HFFc6 (cell line): ENCODE results near the gene CDK5R1. TPM values are rescaled to one million over a fixed set of nuclear protein-coding genes. Genes with fewer than 3 reads are reported as not detected.
"Not testable (repeated sequence)": the region's sequence is repeated elsewhere in the genome, so short reads cannot be mapped to it uniquely, and the experiment has no call there.

Source experiments
- DNase-seq: peaks from one replicate; pipeline ENCODE4 v3.0.0-alpha.2; 2018
- H3K27ac Mint-ChIP-seq: 2 replicates; pipeline ENCODE4 v1.8.0; 2020; ENCODE audit warnings: mild to moderate bottlenecking, mixed read lengths
- H3K27me3 Mint-ChIP-seq: 2 replicates; pipeline ENCODE4 v1.8.0; 2021; ENCODE audit warnings: mild to moderate bottlenecking, moderate library complexity, mixed read lengths; ENCODE audit not compliant: insufficient read depth
- H3K36me3 Mint-ChIP-seq: 2 replicates; pipeline ENCODE4 v1.8.0; 2021; ENCODE audit warnings: low read depth, mixed read lengths
- H3K4me1 Mint-ChIP-seq: 2 replicates; pipeline ENCODE4 v1.8.0; 2020; ENCODE audit warnings: low read depth, mixed read lengths
- H3K4me3 Mint-ChIP-seq: 2 replicates; pipeline ENCODE4 v1.8.0; 2020; ENCODE audit warnings: mild to moderate bottlenecking, moderate library complexity, mixed read lengths
- H3K9me3 Mint-ChIP-seq: 2 replicates; pipeline ENCODE4 v1.8.0; 2020; ENCODE audit warnings: mild to moderate bottlenecking, mixed read lengths
- total RNA-seq, 6 experiments: library from RNA; stranded (reverse); fragmentation: NEBNext Ultra II Directional; extraction: Animal tissue kit (Norgen Biotek cat#: 25700); gene quantifications; 2 replicates in 1 of 6; 3 replicates in 5 of 6; pipeline ENCODE4 v1.2.3, GENCODE V29; 2021
- TF ChIP-seq, protein P1 (sequence below): fragments of 200-600 bp; sonication (generic); IDR thresholded peaks from 2 replicates; pipeline ENCODE4 v1.5.0; 2021; ENCODE audit warnings: antibody characterized with exemption, mild to moderate bottlenecking

CDK5R1 gene
- total RNA-seq, 6 experiments from 2014 or later, result 1.00 to 1.9 (median 1.3) TPM

DNA sequence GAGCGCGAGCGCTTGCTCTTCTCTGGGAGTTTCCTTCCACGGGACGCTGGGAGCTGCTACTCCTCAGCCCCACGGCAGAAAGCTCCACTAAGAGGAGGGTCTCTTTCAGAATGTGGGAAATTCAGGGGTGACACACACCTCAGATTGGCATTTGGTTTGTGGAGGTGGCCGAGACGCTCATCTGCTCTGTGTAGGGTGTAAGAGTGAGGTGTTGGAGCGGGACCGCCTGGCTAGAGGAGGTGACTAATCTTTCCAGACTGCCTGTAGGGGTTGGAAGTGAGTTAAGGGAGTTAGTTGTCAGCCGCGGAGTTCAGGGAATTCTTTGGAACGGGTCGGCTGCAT lies 41.7 kb upstream of the CDK5R1 start:
- peak overlapping the region; percentile 86 for H3K4me3 Mint-ChIP-seq
- H3K36me3 Mint-ChIP-seq, result peaks cover 32% of the 10 kb centered on the region
- peak overlapping the region; percentile 91 for H3K27ac Mint-ChIP-seq
- H3K27me3 Mint-ChIP-seq, result no peaks in the 10 kb centered on the region; the same call in none of the 2 replicates
- peaks cover 41% of the 10 kb centered on the region for H3K4me1 Mint-ChIP-seq
- no peaks in the 10 kb centered on the region for H3K9me3 Mint-ChIP-seq
- DNase-seq, result peak; percentile 60
- TF ChIP-seq, protein P1, sequence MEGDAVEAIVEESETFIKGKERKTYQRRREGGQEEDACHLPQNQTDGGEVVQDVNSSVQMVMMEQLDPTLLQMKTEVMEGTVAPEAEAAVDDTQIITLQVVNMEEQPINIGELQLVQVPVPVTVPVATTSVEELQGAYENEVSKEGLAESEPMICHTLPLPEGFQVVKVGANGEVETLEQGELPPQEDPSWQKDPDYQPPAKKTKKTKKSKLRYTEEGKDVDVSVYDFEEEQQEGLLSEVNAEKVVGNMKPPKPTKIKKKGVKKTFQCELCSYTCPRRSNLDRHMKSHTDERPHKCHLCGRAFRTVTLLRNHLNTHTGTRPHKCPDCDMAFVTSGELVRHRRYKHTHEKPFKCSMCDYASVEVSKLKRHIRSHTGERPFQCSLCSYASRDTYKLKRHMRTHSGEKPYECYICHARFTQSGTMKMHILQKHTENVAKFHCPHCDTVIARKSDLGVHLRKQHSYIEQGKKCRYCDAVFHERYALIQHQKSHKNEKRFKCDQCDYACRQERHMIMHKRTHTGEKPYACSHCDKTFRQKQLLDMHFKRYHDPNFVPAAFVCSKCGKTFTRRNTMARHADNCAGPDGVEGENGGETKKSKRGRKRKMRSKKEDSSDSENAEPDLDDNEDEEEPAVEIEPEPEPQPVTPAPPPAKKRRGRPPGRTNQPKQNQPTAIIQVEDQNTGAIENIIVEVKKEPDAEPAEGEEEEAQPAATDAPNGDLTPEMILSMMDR, result no peak

DNA sequence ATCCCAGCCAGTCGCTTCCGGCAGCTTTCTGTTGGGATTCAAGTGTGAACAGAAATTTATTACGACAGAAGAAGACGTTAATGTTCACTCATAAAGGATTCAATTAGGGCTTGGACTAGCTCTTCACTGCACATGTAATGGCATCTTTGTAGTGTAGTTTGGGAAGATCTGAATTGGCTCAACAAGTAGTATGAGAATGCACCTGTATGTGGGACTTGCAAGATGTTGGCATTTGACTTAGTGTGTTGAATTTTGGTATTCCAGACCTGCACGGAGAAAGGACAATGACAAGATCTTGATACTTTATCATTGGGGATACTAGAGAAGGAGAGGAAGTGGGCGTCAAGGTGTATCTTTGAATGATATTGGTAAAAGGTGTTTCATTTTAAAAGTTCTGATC lies 41.3 kb upstream of the CDK5R1 start:
- H3K36me3 Mint-ChIP-seq, result peaks cover 33% of the 10 kb centered on the region

DNA sequence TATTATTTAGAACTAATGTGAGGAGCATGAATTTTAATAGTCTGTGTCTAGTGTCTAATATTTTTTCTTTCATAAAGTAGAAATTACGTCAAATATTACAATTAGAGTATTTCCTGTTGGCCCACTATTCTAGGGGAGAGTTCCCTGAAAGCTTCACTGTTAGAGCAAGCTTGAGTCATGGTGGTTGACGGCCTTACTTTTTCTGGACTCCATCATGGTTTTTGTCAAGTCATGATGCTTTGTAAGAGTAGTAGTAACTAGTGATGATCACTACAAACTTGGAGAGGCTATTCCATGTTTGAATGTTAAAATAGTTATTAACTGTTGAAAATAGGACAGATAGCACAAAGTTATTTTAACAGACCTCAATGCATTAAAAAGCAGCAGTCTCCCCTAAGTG lies 40.8 kb upstream of the CDK5R1 start:
- peaks cover 38% of the 10 kb centered on the region for H3K36me3 Mint-ChIP-seq
- TF ChIP-seq, protein P1, result no peak
- peak overlapping the region; percentile 91 for H3K27ac Mint-ChIP-seq
- H3K27me3 Mint-ChIP-seq, result no peaks in the 10 kb centered on the region; the same call in none of the 2 replicates
- H3K4me1 Mint-ChIP-seq, result peaks cover 41% of the 10 kb centered on the region
- no peaks in the 10 kb centered on the region for H3K9me3 Mint-ChIP-seq
- DNase-seq, result peak; percentile 9
- peak overlapping the region; percentile 86 for H3K4me3 Mint-ChIP-seq

More for the DNA sequence above, 41.3 kb upstream of the CDK5R1 start:
- TF ChIP-seq, protein P1, result no peak
- Mint-ChIP-seq H3K4me1 (peaks cover 41% of the 10 kb centered on the region), H3K4me3 (peak overlapping the region; percentile 86), H3K27ac (peak overlapping the region; percentile 91), H3K9me3 (no peaks in the 10 kb centered on the region), H3K27me3 (no peaks in the 10 kb centered on the region; the same call in none of the 2 replicates)
- no peak for DNase-seq

DNA sequence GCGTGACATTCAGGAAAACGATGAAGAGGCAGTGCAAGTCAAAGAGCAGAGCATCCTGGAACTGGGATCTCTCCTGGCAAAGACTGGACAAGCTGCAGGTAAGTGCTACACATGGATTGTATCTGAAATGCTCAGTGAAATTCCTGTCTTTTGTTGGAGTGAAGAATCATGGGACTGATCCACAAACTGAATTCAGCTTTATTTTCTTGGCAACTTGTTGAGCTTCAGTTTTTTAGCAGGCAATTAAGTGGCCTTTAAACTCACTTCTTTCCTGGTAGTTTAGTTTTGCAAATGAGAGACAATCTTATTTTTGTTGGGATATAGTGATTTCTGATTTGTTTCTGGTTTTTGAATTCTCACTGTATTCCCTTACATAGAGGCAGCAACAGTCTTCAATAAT lies 39.8 kb upstream of the CDK5R1 start:
- H3K4me1 Mint-ChIP-seq, result peaks cover 50% of the 10 kb centered on the region
- peak overlapping the region; percentile 91 for H3K27ac Mint-ChIP-seq
- peaks cover 44% of the 10 kb centered on the region for H3K36me3 Mint-ChIP-seq
- H3K4me3 Mint-ChIP-seq, result peak overlapping the region; percentile 86
- DNase-seq, result no peak
- no peaks in the 10 kb centered on the region; the same call in none of the 2 replicates for H3K27me3 Mint-ChIP-seq
- H3K9me3 Mint-ChIP-seq, result no peaks in the 10 kb centered on the region
- TF ChIP-seq, protein P1, result no peak

DNA sequence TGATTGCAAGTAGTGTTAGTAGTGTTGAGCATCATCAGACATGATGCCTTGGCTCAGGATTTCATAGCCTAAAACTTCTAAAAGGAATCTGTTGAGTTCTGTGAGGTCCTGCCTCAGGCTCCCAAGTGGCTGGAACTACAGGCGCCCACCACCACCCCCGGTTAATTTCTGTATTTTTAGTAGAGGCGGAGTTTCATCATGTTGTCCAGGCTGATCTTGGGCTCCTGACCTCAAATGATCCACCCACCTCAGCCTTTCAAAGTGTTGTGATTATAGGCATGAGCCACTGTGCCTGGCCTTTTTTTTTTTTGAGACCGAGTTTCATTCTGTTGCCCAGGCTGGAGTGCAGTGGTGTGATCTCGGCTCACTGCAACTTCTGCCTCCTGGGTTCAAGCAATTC lies 36.8 kb upstream of the CDK5R1 start:
- Mint-ChIP-seq H3K36me3 (peaks cover 63% of the 10 kb centered on the region), H3K27me3 (no peaks in the 10 kb centered on the region; the same call in none of the 2 replicates), H3K27ac (no peak overlapping the region; the same call in 1 of the 2 replicates), H3K9me3 (no peaks in the 10 kb centered on the region), H3K4me1 (peaks cover 47% of the 10 kb centered on the region), H3K4me3 (no peak overlapping the region)
- TF ChIP-seq, protein P1, result no peak
- no peak for DNase-seq

DNA sequence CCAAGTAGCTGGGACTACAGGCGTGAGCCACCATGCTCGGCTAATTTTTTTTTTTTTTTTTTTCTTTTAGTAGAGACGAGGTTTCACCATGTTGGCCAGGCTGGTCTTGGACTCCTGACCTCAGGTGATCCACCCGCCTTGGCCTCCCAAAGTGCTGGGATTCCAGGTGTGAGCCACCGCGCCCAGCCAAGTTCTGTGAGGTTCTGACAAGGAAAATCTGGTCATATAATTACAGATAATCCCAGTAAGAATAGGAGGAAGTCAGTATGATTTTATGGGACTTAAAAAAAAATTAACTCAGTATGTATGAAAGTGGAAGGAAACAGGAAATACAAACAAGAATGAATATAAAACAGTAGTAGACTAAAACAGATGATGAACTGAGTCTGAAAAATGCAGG lies 36.4 kb upstream of the CDK5R1 start:
- not testable (repeated sequence) for H3K9me3 Mint-ChIP-seq, DNase-seq, H3K27me3 Mint-ChIP-seq, H3K27ac Mint-ChIP-seq, H3K4me3 Mint-ChIP-seq
- peaks cover 62% of the 10 kb centered on the region for H3K36me3 Mint-ChIP-seq
- peaks cover 44% of the 10 kb centered on the region for H3K4me1 Mint-ChIP-seq
